H9 (cell line): Measurements from ENCODE around the gene MGMT. TPM values are rescaled to one million over a fixed set of nuclear protein-coding genes. Genes with fewer than 3 reads are reported as not detected.

ENCODE experiments used
- DNase-seq: peaks from one replicate; pipeline ENCODE4 v3.0.0-alpha.2; 2017
- H2AFZ ChIP-seq: one replicate; pipeline ENCODE4 v1.6.1; 2013; ENCODE audit warnings: mild to moderate bottlenecking, low read length, control low read depth, moderate library complexity
- H2AK5ac ChIP-seq: 2 replicates; pipeline ENCODE4 v1.6.1; 2013; ENCODE audit warnings: low read length, control low read depth, mixed read lengths; ENCODE audit not compliant: insufficient read length
- H2BK120ac ChIP-seq: one replicate; pipeline ENCODE4 v1.6.1; 2013; ENCODE audit warnings: low read depth, mild to moderate bottlenecking, low read length, control low read depth, inconsistent platforms; ENCODE audit not compliant: poor library complexity, severe bottlenecking
- H2BK12ac ChIP-seq: 2 replicates; pipeline ENCODE4 v1.6.1; 2013; ENCODE audit warnings: low read length, control low read depth, mixed read lengths, low read depth; ENCODE audit not compliant: insufficient read length
- H2BK15ac ChIP-seq: 2 replicates; pipeline ENCODE4 v1.6.1; 2013; ENCODE audit warnings: low read depth, low read length, control low read depth
- H2BK20ac ChIP-seq: one replicate; pipeline ENCODE4 v1.6.1; 2013; ENCODE audit warnings: low read depth, mild to moderate bottlenecking, low read length, control low read depth, inconsistent platforms; ENCODE audit not compliant: poor library complexity, severe bottlenecking
- H2BK5ac ChIP-seq: 2 replicates; pipeline ENCODE4 v1.6.1; 2013; ENCODE audit warnings: low read length, control low read depth, mixed read lengths; ENCODE audit not compliant: insufficient read length
- H3K14ac ChIP-seq: 2 replicates; pipeline ENCODE4 v1.6.1; 2013; ENCODE audit warnings: low read length, control low read depth; ENCODE audit not compliant: insufficient read depth
- H3K18ac ChIP-seq: 2 replicates; pipeline ENCODE4 v1.6.1; 2013; ENCODE audit warnings: low read depth, mild to moderate bottlenecking, mixed read lengths, low read length, control low read depth; ENCODE audit not compliant: insufficient read length
- H3K23ac ChIP-seq: 2 replicates; pipeline ENCODE4 v1.6.1; 2013; ENCODE audit warnings: low read length, control low read depth, mixed read lengths, low read depth; ENCODE audit not compliant: insufficient read length
- H3K23me2 ChIP-seq: 2 replicates; pipeline ENCODE4 v1.6.1; 2013; ENCODE audit warnings: low read depth, mild to moderate bottlenecking, mixed read lengths, low read length, control low read depth; ENCODE audit not compliant: insufficient read length, poor library complexity, severe bottlenecking
- H3K27ac ChIP-seq: 2 replicates; pipeline ENCODE4 v1.5.1; 2013; ENCODE audit warnings: low read length, control low read depth, mixed read lengths, low read depth; ENCODE audit not compliant: insufficient read length
- H3K27me3 ChIP-seq: 2 replicates; pipeline ENCODE4 v1.6.1; 2013; ENCODE audit warnings: low read length, control low read depth, inconsistent platforms; ENCODE audit not compliant: insufficient read depth
- H3K4ac ChIP-seq: 2 replicates; pipeline ENCODE4 v1.6.1; 2013; ENCODE audit warnings: low read depth, mild to moderate bottlenecking, control low read depth, inconsistent platforms, low read length, moderate library complexity
- H3K4me1 ChIP-seq: 2 replicates; pipeline ENCODE4 v1.6.1; 2013; ENCODE audit warnings: low read length, control low read depth, inconsistent platforms; ENCODE audit not compliant: insufficient read depth
- H3K4me2 ChIP-seq: 2 replicates; pipeline ENCODE4 v1.6.1; 2013; ENCODE audit warnings: low read length, control low read depth, mixed read lengths; ENCODE audit not compliant: insufficient read length, insufficient read depth
- H3K56ac ChIP-seq: 2 replicates; pipeline ENCODE4 v1.6.1; 2013; ENCODE audit warnings: low read depth, mild to moderate bottlenecking, mixed read lengths, low read length, control low read depth; ENCODE audit not compliant: insufficient read length
- H3K79me1 ChIP-seq: 2 replicates; pipeline ENCODE4 v1.6.1; 2013; ENCODE audit warnings: low read depth, mild to moderate bottlenecking, moderate library complexity, low read length, control low read depth, inconsistent platforms; ENCODE audit not compliant: insufficient read depth, poor library complexity, severe bottlenecking
- H3K79me2 ChIP-seq: 2 replicates; pipeline ENCODE4 v1.6.1; 2013; ENCODE audit warnings: low read length, control low read depth, inconsistent platforms; ENCODE audit not compliant: insufficient read depth
- H3K9ac ChIP-seq: 2 replicates; pipeline ENCODE4 v1.6.1; 2013; ENCODE audit warnings: low read length, control low read depth, mixed read lengths; ENCODE audit not compliant: insufficient read length; ENCODE audit errors: extremely low read depth
- H3K9me3 ChIP-seq: one replicate; pipeline ENCODE4 v1.6.1; 2013; ENCODE audit warnings: low read depth, low read length, inconsistent platforms; ENCODE audit not compliant: control insufficient read depth
- H3T11ph ChIP-seq: one replicate; pipeline ENCODE4 v1.6.1; 2013; ENCODE audit warnings: mild to moderate bottlenecking, low read length, control low read depth, inconsistent platforms
- H4K20me1 ChIP-seq: one replicate; pipeline ENCODE4 v1.6.1; 2013; ENCODE audit not compliant: control insufficient read depth, insufficient read length, insufficient read depth
- H4K5ac ChIP-seq: 2 replicates; pipeline ENCODE4 v1.6.1; 2013; ENCODE audit warnings: low read depth, mild to moderate bottlenecking, mixed read lengths, low read length, control low read depth; ENCODE audit not compliant: insufficient read length
- H4K8ac ChIP-seq: replicated peaks from 2 replicates; pipeline ENCODE4 v1.6.1; 2013; ENCODE audit warnings: low read length, control low read depth, mixed read lengths, low read depth; ENCODE audit not compliant: insufficient read length
- H4K91ac ChIP-seq: 2 replicates; pipeline ENCODE4 v1.6.1; 2013; ENCODE audit warnings: low read depth, mild to moderate bottlenecking, moderate library complexity, mixed read lengths, low read length, control low read depth; ENCODE audit not compliant: insufficient read length
- H3K27ac Mint-ChIP-seq, 3 experiments: 2 replicates in 2 of 3; 3 replicates in 1 of 3; pipeline ENCODE4 v1.8.0; 2020 to 2021; ENCODE audit warnings: mixed read lengths in 3 of 3, mild to moderate bottlenecking in 1 of 3, moderate library complexity in 1 of 3
- H3K27me3 Mint-ChIP-seq: 2 replicates; pipeline ENCODE4 v1.8.0; 2021; ENCODE audit warnings: low read depth, mild to moderate bottlenecking, moderate library complexity, mixed read lengths
- H3K36me3 Mint-ChIP-seq, 3 experiments: 2 replicates in 2 of 3; 3 replicates in 1 of 3; pipeline ENCODE4 v1.8.0; 2020 to 2021; ENCODE audit warnings: low read depth in 3 of 3, mixed read lengths in 3 of 3; ENCODE audit not compliant: insufficient read depth in 1 of 3
- H3K4me1 Mint-ChIP-seq, 2 experiments: 2 replicates each; pipeline ENCODE4 v1.8.0; 2020; ENCODE audit warnings: mixed read lengths in 2 of 2
- H3K4me3 Mint-ChIP-seq, 2 experiments: 2 replicates in 1 of 2; 3 replicates in 1 of 2; pipeline ENCODE4 v1.8.0; 2020 to 2021; ENCODE audit warnings: mild to moderate bottlenecking in 2 of 2, mixed read lengths in 2 of 2, moderate library complexity in 1 of 2
- H3K9me3 Mint-ChIP-seq, 2 experiments: 2 replicates in 1 of 2; 3 replicates in 1 of 2; pipeline ENCODE4 v1.8.0; 2020; ENCODE audit warnings: mild to moderate bottlenecking in 2 of 2, mixed read lengths in 2 of 2, moderate library complexity in 1 of 2
- CTCF ChIP-seq: fragments of 200-600 bp; sonication (generic); conservative IDR thresholded peaks from 3 replicates; pipeline ENCODE4 v1.8.0; 2021; ENCODE audit warnings: antibody characterized with exemption, mild to moderate bottlenecking
- WGBS: extraction: QIAGEN DNeasy Blood & Tissue Kit; methylation state at CpG from one replicate; pipeline ENCODE4 v1.1.7; 2013; ENCODE audit warnings: missing lambda C conversion rate, low lambda C conversion rate, mixed read lengths; ENCODE audit not compliant: insufficient read length; ENCODE audit errors: extremely low coverage; 5-methylcytosine and 5-hydroxymethylcytosine counted together
- total RNA-seq: library from RNA; stranded (reverse); gene quantifications from 2 replicates; pipeline ENCODE4 v1.2.1, GENCODE V29; 2021

The MGMT gene
- total RNA-seq, 1 experiment from 2014 or later: 18.4 TPM

- no peak overlapping the region for H2BK12ac ChIP-seq
- no peak overlapping the region for H2BK5ac ChIP-seq
- no peak for TF ChIP-seq CTCF
- no peak overlapping the region for H3K4ac ChIP-seq
- DNase-seq: peak; percentile 19
- H4K8ac ChIP-seq: no peak overlapping the region
- H3K27ac ChIP-seq: no peak overlapping the region
- no peak overlapping the region for H4K5ac ChIP-seq
- no peak overlapping the region for H3K4me2 ChIP-seq
- no peak overlapping the region for H2BK20ac ChIP-seq
- H3K79me1 ChIP-seq: no peaks in the 10 kb centered on the region
- H3K23me2 ChIP-seq: no peaks in the 10 kb centered on the region
- no peaks in the 10 kb centered on the region for H3K79me2 ChIP-seq
- H3K4me1 Mint-ChIP-seq: peaks cover 7 to 10% of the 10 kb centered on the region in 2 experiments
- H3K4me1 ChIP-seq: no peaks in the 10 kb centered on the region
- no peak overlapping the region for H3K14ac ChIP-seq
- no peak overlapping the region for H3K4me3 Mint-ChIP-seq
- H3K9me3 Mint-ChIP-seq: no peaks in the 10 kb centered on the region
- no peaks in the 10 kb centered on the region for H3K9me3 ChIP-seq
- H3K18ac ChIP-seq: no peak overlapping the region
- no peak overlapping the region for H3K27ac Mint-ChIP-seq
- WGBS: no CpG with 5 or more reads among the region's 25 CpGs
- no peak overlapping the region for H2BK120ac ChIP-seq
- H2AK5ac ChIP-seq: no peak overlapping the region
- no peaks in the 10 kb centered on the region for H3K27me3 ChIP-seq
- H4K20me1 ChIP-seq: no peaks in the 10 kb centered on the region
- H3K36me3 Mint-ChIP-seq: peaks cover 0 to 2% (median 0%) of the 10 kb centered on the region in 3 experiments; a peak in 2 of 7 replicates
- no peak overlapping the region for H3K56ac ChIP-seq
- H3K9ac ChIP-seq: no peak overlapping the region
- no peak overlapping the region for H2AFZ ChIP-seq
- H3T11ph ChIP-seq: no peak overlapping the region
- H2BK15ac ChIP-seq: no peak overlapping the region
- H3K23ac ChIP-seq: no peak overlapping the region
- no peak overlapping the region for H4K91ac ChIP-seq
- no peaks in the 10 kb centered on the region for H3K27me3 Mint-ChIP-seq
Measured at GRCh38 chr10:129765664-129766550, 298.9 kb downstream of the MGMT start.
